IPS DF 4.7 (cell line): ENCODE measurements around the gene NEK6.

ENCODE experiments used
- DNase-seq: peaks from one replicate; pipeline ENCODE4 v3.0.0-alpha.2; 2013; ENCODE audit warnings: low spot score; ENCODE audit errors: extremely low read depth

NEK6 gene

DNA sequence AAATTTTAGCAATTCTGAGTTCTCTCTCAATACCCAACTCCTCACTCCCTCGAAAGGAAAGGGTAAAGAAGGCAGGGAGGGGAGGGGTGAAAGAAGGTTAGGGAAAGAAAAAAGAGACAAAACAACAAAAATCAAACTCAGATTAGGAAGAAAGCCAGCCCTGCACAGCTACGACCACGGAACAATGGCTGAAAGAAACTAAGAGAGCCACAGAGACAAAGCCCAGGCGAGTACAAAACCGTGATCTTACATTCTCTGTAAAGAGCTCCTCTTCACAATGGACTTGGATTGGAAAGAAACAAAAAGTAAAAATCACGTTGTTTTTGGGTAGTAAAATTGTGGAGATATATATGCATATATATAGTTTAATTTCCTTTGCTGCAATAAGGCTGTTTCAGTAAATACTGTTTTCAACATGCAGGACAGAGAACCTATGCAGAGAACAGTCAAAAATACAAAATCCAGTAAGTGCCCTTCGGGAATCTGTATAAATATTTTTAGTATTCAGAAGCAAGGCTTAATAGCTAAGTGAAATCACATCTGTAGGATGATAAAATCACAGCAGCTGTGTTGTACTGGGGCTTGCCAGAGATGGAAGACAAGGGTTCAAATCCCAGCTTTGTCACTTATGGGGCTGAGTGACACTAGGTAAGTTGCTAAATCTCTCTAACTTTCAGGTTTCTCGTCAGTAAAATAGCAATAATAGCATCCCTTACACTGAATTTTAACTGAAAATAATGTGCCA, 140.6 kb downstream of the NEK6 start:
- DNase-seq = no peak

DNA sequence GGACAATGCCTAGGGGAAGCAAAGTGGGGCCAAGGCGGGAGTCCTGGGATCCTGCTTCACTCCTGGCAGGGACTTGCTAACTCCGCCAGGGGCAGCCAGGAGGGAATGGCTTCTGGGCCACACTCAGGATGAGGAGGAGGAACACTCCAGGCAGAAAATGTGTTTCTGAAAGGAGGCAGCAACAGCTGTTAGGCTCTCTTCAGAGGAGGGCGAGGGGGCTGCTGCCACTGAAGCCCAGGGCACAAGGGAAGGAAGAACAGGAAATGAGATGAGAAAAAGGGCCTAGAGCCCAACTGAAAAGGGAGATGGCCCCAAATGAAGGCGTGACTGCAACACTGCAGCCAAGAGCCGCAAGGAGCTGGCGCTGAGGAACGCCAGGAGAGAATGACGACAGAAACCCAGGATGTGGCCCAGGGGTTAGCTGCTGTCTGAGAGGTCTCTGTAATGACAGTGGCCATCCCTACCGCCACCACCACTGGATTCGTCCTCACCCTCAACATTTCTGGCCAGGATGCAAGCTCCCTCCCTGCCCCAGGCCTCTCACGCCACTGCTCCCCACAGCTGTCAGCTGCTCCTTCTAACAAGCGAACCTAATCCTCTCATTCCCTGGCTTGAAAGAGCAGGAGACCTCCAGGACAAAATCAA, 141.7 kb downstream of the NEK6 start:
- no peak for DNase-seq

DNA sequence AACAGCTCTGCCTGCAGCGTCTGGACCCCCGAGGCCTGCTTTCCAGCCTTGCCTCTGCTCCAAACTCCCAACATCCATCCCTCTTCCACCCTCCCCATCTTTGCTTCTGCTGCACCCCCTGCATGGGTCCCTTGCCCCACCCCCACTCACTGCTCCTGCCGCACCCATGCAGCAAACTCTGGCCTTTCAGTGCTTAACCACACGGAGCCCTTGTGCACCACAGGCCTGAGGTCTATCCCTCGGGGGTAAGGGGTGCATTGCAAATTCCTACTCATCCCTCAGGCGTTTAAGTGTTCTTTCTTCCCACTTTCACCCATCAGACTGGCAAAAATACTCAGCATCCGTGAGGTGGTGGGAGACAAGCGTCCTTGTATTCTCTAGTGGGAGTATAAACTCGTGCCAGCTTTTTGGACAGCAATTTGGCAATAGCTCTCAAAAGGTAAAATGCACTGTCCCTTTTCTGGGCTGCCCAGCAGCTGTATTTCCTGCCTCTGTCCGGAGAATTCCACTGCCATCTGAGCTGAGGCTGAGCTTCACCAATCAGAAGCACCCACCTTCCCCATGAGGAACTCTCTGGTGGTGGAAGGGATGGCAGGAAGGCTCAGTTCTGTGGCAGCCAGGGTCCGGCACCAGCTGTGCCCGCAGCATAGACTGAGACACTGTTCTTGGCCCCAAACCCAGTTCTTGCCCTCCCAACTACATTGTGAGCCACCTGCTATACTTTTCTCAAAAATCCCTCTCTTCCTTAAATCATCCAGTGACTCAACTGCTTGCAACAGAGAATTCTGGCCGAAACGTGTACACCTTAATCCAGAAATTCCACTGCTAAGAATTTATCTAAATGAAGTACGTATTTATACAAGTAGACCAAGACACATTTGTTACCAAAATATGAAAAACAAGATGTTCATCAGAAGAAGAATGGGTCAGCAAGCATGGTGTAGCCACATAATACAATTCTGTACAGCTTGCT, 142.5 kb downstream of the NEK6 start:
- no peak for DNase-seq
